Suprapubic skin (tissue), 4 donors: Measurements from ENCODE around the gene PTGR2.

Experiments used
- CTCF ChIP-seq, 2 donors: fragments of 200-600 bp in 1 of 2; fragments of 450-650 bp in 1 of 2; sonication (generic) in 1 of 2; IDR thresholded peaks; one replicate each; pipeline ENCODE4 v1.5.1; 2016 to 2019; ENCODE audit warnings: antibody characterized with exemption in 2 of 2, mild to moderate bottlenecking in 1 of 2, moderate library complexity in 1 of 2
- POLR2A ChIP-seq, 2 donors: fragments of 450-650 bp; IDR thresholded peaks; one replicate each; pipeline ENCODE4 v1.6.1; 2017; ENCODE audit warnings: antibody characterized with exemption in 2 of 2, mild to moderate bottlenecking in 2 of 2, moderate library complexity in 2 of 2
- POLR2AphosphoS5 ChIP-seq, 3 donors: sonication (generic); formaldehyde crosslinking; IDR thresholded peaks; one replicate each; pipeline ENCODE4 v1.6.1; 2017; ENCODE audit warnings: antibody characterized with exemption in 3 of 3

- TF ChIP-seq CTCF (IDR thresholded peaks at IDR 0.05): no peak
- no peak for TF ChIP-seq POLR2AphosphoS5 (IDR thresholded peaks at IDR 0.05)
- no peak for TF ChIP-seq POLR2A (IDR thresholded peaks at IDR 0.05)
Measured at GRCh38 chr14:73878436-73878835, 26.8 kb downstream of the PTGR2 start.
